ENCODE measurements around the gene TRIM45. TPM values are rescaled to one million over a fixed set of nuclear protein-coding genes. Genes with fewer than 3 reads are reported as not detected.

The TRIM45 gene
- total RNA-seq, 3 donors from 2014 or later: 1.1 to 8.2 (median 6.6) TPM

DNA sequence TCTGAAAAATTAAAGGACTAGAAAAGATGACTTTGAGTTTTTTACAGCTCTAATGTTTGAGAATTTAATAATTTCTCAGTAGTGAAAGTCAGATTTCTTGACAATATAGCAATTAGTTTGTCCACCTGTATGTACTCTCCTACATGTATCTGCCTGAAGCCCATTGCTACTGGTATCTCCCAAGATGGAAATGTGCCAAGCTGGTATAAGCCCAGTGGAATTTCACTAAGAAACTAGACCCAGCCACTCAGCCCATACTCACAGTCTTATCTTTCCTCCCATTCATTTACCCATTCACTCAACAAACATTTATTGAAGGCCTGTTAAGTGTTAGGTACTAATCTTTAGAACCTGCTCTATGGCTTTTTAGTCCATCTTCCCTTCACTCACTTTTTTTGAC, 21.6 kb upstream of the TRIM45 start:
- Histone ChIP-seq H3K27me3 (no peaks in the 10 kb centered on the region), H3K36me3 (no peaks in the 10 kb centered on the region), H3K4me3 (no peak overlapping the region), H3K27ac (no peak overlapping the region), H3K9me3 (no peaks in the 10 kb centered on the region), H3K4me1 (no peaks in the 10 kb centered on the region)
- DNase-seq (ENCODE audit: low spot score in 2 of 2): no peak
- no peak for TF ChIP-seq POLR2A (IDR thresholded peaks at IDR 0.05)
- TF ChIP-seq, protein P1, sequence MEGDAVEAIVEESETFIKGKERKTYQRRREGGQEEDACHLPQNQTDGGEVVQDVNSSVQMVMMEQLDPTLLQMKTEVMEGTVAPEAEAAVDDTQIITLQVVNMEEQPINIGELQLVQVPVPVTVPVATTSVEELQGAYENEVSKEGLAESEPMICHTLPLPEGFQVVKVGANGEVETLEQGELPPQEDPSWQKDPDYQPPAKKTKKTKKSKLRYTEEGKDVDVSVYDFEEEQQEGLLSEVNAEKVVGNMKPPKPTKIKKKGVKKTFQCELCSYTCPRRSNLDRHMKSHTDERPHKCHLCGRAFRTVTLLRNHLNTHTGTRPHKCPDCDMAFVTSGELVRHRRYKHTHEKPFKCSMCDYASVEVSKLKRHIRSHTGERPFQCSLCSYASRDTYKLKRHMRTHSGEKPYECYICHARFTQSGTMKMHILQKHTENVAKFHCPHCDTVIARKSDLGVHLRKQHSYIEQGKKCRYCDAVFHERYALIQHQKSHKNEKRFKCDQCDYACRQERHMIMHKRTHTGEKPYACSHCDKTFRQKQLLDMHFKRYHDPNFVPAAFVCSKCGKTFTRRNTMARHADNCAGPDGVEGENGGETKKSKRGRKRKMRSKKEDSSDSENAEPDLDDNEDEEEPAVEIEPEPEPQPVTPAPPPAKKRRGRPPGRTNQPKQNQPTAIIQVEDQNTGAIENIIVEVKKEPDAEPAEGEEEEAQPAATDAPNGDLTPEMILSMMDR (IDR thresholded peaks at IDR 0.05): no peak
- TF ChIP-seq POLR2AphosphoS5 (IDR thresholded peaks at IDR 0.05): no peak
- intact Hi-C loops (cut with DNase I; ENCODE audit: low total_unique reads): no loop called here

- intact Hi-C loops (cut with DNase I; ENCODE audit: low total_unique reads): no loop called here
- H3K36me3 ChIP-seq: no peaks in the 10 kb centered on the region
- H3K27me3 ChIP-seq: no peaks in the 10 kb centered on the region
- H3K9me3 ChIP-seq: no peaks in the 10 kb centered on the region
- H3K27ac ChIP-seq: no peak overlapping the region
- no peak for DNase-seq (ENCODE audit: low spot score in 2 of 2)
- no peak overlapping the region for H3K4me3 ChIP-seq
- TF ChIP-seq, protein P1 (IDR thresholded peaks at IDR 0.05): no peak
- TF ChIP-seq POLR2AphosphoS5 (IDR thresholded peaks at IDR 0.05): no peak
- TF ChIP-seq POLR2A (IDR thresholded peaks at IDR 0.05): no peak
- no peaks in the 10 kb centered on the region for H3K4me1 ChIP-seq
These were observed 20.7 kb upstream of the TRIM45 start for GRCh38 chr1:117142200-117142599.

DNA sequence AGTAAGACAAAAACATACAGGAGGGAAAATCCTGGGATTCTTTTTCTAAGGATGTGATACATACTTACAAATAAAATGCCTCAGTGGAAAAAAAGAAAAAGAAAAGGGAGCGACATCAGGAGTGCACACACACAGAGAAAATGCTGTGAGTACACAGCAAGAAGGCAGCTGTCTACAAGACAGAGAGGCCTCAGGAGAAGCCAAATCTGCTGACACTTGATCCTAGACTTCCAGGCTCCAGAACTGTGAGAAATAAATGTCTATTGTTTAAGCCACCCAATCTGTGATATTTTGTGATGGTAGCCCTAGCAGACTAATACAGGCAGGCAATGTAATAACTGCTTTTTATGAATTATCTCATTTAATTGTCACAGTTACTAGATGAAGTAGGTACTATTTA, 17.0 kb upstream of the TRIM45 start:
- H3K27ac ChIP-seq: no peak overlapping the region
- no peaks in the 10 kb centered on the region for H3K9me3 ChIP-seq
- no peak for TF ChIP-seq POLR2A (IDR thresholded peaks at IDR 0.05)
- no peak for TF ChIP-seq POLR2AphosphoS5 (IDR thresholded peaks at IDR 0.05)
- TF ChIP-seq, protein P1 (IDR thresholded peaks at IDR 0.05): no peak
- no peak overlapping the region for H3K4me3 ChIP-seq
- no peaks in the 10 kb centered on the region for H3K4me1 ChIP-seq
- intact Hi-C loops (cut with DNase I; ENCODE audit: low total_unique reads): loop anchor here (5.0 kb wide), 1 partner anchor 141 kb away; no protein-coding TSS in a partner anchor
- DNase-seq (ENCODE audit: low spot score in 2 of 2): no peak
- no peaks in the 10 kb centered on the region for H3K36me3 ChIP-seq
- no peaks in the 10 kb centered on the region for H3K27me3 ChIP-seq

GRCh38 chr1:117138106-117138505, 16.6 kb upstream of the TRIM45 start:
- DNase-seq (ENCODE audit: low spot score in 2 of 2): no peak
- no peaks in the 10 kb centered on the region for H3K36me3 ChIP-seq
- H3K4me3 ChIP-seq: no peak overlapping the region
- no peaks in the 10 kb centered on the region for H3K4me1 ChIP-seq
- intact Hi-C loops (cut with DNase I; ENCODE audit: low total_unique reads): loop anchor here (5.0 kb wide), 1 partner anchor 141 kb away; no protein-coding TSS in a partner anchor
- TF ChIP-seq, protein P1 (IDR thresholded peaks at IDR 0.05): no peak
- TF ChIP-seq POLR2A (IDR thresholded peaks at IDR 0.05): no peak
- no peak for TF ChIP-seq POLR2AphosphoS5 (IDR thresholded peaks at IDR 0.05)
- no peaks in the 10 kb centered on the region for H3K9me3 ChIP-seq
- no peak overlapping the region for H3K27ac ChIP-seq
- H3K27me3 ChIP-seq: no peaks in the 10 kb centered on the region

DNA sequence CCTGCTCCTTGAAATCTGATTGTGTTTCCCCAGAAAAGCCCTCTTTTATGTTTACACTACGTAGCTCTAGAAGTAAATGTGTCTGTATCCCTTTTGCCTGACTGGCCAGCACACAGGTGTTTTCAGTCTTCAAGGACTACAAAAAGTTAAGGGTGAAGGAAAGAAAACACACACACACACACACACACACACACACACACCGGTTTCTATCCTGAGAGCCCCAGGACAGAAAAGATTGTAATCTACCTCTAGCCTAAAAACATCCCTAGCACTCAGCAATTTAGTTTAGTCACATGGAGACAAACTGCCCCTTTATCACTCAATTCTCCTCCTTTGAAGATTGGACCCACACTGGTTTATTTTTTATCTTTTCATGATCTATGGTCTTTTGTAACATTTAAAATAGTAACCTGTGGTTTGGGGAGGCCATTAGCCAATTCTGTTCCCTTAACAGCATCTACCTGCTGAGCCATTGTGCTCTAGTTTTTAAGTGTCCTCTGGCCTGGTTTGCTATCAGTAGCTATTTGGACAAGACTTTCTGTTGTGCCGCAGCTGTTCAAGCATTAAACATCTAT, 15.8 kb upstream of the TRIM45 start:
- intact Hi-C loops (cut with DNase I; ENCODE audit: low total_unique reads): loop anchor here (5.0 kb wide), 1 partner anchor 140 kb away; no protein-coding TSS in a partner anchor
- DNase-seq (ENCODE audit: low spot score in 2 of 2): no peak
- Histone ChIP-seq H3K9me3 (no peaks in the 10 kb centered on the region), H3K4me1 (no peaks in the 10 kb centered on the region), H3K27ac (no peak overlapping the region), H3K36me3 (no peaks in the 10 kb centered on the region), H3K4me3 (no peak overlapping the region), H3K27me3 (no peaks in the 10 kb centered on the region)
- TF ChIP-seq POLR2A (IDR thresholded peaks at IDR 0.05) (no peak), POLR2AphosphoS5 (IDR thresholded peaks at IDR 0.05) (no peak)
- TF ChIP-seq, protein P1 (IDR thresholded peaks at IDR 0.05): no peak

Measured in breast epithelium (tissue), 4 donors.